Activated T-helper 1 cell treated with anti-CD3 and anti-CD28 coated beads, Interleukin-12 subunit alpha, Interleukin-12 subunit beta, Interleukin-2, Interleukin-4 antibody, amounts not matched to agents 30 ng/mL and 10 ng/mL and 1 ng/mL, durations not matched to agents 14 hours and 24 hours and 36 hours (primary cell): ENCODE data around the gene MAP1S. TPM values are rescaled to one million over a fixed set of nuclear protein-coding genes. Genes with fewer than 3 reads are reported as not detected.
"Not testable (repeated sequence)": the region's sequence is repeated elsewhere in the genome, so short reads cannot be mapped to it uniquely, and the experiment has no call there.

Experiments
- DNase-seq: peaks from one replicate; pipeline ENCODE4 v3.0.0; 2021; ENCODE audit warnings: low spot score
- H3K27ac Mint-ChIP-seq: one replicate; pipeline ENCODE4 v1.8.0; 2021; ENCODE audit warnings: mild to moderate bottlenecking, mixed read lengths
- H3K27me3 Mint-ChIP-seq: one replicate; pipeline ENCODE4 v1.8.0; 2022; ENCODE audit warnings: mild to moderate bottlenecking, moderate library complexity, mixed read lengths; ENCODE audit not compliant: insufficient read depth
- H3K36me3 Mint-ChIP-seq: one replicate; pipeline ENCODE4 v1.8.0; 2021; ENCODE audit warnings: low read depth, mixed read lengths
- H3K4me1 Mint-ChIP-seq: one replicate; pipeline ENCODE4 v1.8.0; 2021; ENCODE audit warnings: low read depth, mixed read lengths
- H3K4me3 Mint-ChIP-seq: one replicate; pipeline ENCODE4 v1.8.0; 2021; ENCODE audit warnings: mild to moderate bottlenecking, moderate library complexity, mixed read lengths
- H3K9me3 Mint-ChIP-seq: one replicate; pipeline ENCODE4 v1.8.0; 2021; ENCODE audit warnings: mixed read lengths
- intact Hi-C: fragments of 100-400 bp; cut with micrococcal nuclease; formaldehyde crosslinking; loops from one replicate; pipeline ENCODE4 v1.15.1; 2024
- total RNA-seq: library from RNA; stranded (reverse); gene quantifications from 2 replicates; pipeline ENCODE4 v1.2.3, GENCODE V29; 2022

The MAP1S gene
- total RNA-seq, 1 donor from 2014 or later: 81.7 TPM

- no peak overlapping the region for H3K4me3 Mint-ChIP-seq
- intact Hi-C loops: loop anchor here (1.0 kb wide), 1 partner anchor 62 kb away; no protein-coding TSS in a partner anchor
These were observed 47.4 kb downstream of the MAP1S start for GRCh38 chr19:17766543-17767131.

DNA sequence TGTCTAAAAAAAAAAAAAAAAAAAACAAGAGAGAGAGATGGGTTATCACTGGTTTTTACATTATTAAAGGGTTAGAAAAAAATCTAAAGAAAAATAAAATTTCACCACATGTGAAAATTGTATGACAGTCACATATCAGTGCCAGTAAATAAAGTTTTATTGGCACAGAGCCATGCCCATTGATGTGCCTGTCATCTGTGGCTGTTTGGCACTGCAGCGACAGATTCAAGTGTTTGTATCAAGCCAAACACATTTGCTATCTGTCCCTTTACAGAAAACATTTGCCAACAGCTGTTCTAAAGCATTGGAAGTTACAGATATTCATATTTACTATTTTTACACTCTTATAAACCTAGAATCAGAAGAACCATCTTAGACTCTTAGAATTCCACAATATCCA lies 48.3 kb downstream of the MAP1S start:
- Mint-ChIP-seq H3K9me3 (no peaks in the 10 kb centered on the region), H3K27me3 (no peaks in the 10 kb centered on the region), H3K27ac (no peak overlapping the region), H3K4me3 (no peak overlapping the region), H3K4me1 (no peaks in the 10 kb centered on the region), H3K36me3 (peaks cover 38% of the 10 kb centered on the region)
- intact Hi-C loops: no loop called here
- no peak for DNase-seq

More at GRCh38 chr19:17766543-17767131, 47.4 kb downstream of the MAP1S start:
- no peaks in the 10 kb centered on the region for H3K4me1 Mint-ChIP-seq
- H3K27me3 Mint-ChIP-seq: no peaks in the 10 kb centered on the region
- peak; percentile 35 for DNase-seq
- no peaks in the 10 kb centered on the region for H3K9me3 Mint-ChIP-seq
- no peak overlapping the region for H3K27ac Mint-ChIP-seq
- H3K36me3 Mint-ChIP-seq: peaks cover 36% of the 10 kb centered on the region

DNA sequence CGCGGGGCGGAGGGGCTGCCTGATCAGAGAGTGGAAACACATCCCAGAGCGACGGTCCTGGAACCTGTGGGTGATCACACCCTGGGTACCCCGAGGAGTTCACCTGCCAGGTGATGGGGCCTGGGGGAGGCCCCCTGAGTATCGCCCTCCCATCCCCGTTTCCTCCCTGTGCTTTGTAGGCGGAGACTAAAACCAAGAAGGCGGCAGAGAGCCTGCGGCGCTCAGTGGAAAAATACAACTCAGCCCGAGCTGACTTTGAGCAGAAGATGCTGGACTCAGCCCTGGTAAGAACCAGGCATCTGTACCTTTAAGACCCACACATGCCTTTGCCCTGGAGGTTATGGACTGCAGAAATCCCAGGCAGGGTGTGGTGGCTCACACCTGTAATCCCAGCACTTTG lies 51.3 kb downstream of the MAP1S start:
- Mint-ChIP-seq H3K9me3 (no peaks in the 10 kb centered on the region), H3K36me3 (peaks cover 37% of the 10 kb centered on the region), H3K4me3 (no peak overlapping the region), H3K27ac (no peak overlapping the region), H3K27me3 (no peaks in the 10 kb centered on the region), H3K4me1 (no peaks in the 10 kb centered on the region)
- DNase-seq: no peak
- intact Hi-C loops: no loop called here

GRCh38 chr19:17772172-17772571 lies 52.9 kb downstream of the MAP1S start:
- Mint-ChIP-seq H3K4me3 (no peak overlapping the region), H3K4me1 (peaks cover 6% of the 10 kb centered on the region), H3K36me3 (peaks cover 34% of the 10 kb centered on the region), H3K27ac (no peak overlapping the region), H3K27me3 (no peaks in the 10 kb centered on the region), H3K9me3 (no peaks in the 10 kb centered on the region)
- intact Hi-C loops: no loop called here
- DNase-seq: no peak

DNA sequence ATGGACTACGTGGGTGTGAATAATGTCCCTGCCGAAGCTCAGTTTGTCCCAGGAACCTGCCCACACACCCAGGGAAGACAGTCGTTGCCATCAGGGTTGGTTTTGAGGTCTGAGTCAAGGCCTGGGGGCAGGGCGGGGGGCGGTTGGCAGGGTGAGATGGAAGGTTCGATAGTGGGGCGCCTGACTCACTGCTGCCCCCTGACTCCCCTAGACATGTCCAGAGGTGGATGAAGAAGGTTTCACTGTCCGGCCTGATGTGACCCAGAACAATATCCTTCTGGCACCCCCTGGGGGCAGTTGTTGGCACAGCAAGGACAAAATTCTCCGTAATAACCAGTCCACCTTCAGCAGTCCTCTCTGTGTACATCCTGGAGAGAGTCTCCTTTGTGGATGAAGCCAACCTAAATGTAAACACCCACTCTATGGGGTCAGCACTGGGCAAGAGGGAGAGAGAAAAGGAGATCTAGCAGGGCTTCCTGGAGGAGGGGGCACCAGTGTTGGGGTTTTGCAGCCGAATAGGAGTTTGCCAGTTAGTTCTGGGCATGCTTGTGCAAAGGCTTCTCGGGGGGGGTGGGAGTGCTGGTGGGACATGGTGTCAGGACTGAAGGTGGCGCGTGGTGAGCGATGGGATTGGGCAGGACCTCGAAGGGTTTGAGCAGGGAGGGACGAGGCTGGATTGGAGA lies 56.1 kb downstream of the MAP1S start:
- intact Hi-C loops: loop anchor here (2.0 kb wide), 1 partner anchor 71 kb away; no protein-coding TSS in a partner anchor
- no peak for DNase-seq
- no peak overlapping the region for H3K4me3 Mint-ChIP-seq
- peaks cover 6% of the 10 kb centered on the region for H3K4me1 Mint-ChIP-seq
- peak overlapping the region; percentile 5 for H3K27ac Mint-ChIP-seq
- H3K9me3 Mint-ChIP-seq: no peaks in the 10 kb centered on the region
- H3K27me3 Mint-ChIP-seq: no peaks in the 10 kb centered on the region
- peaks cover 32% of the 10 kb centered on the region for H3K36me3 Mint-ChIP-seq

DNA sequence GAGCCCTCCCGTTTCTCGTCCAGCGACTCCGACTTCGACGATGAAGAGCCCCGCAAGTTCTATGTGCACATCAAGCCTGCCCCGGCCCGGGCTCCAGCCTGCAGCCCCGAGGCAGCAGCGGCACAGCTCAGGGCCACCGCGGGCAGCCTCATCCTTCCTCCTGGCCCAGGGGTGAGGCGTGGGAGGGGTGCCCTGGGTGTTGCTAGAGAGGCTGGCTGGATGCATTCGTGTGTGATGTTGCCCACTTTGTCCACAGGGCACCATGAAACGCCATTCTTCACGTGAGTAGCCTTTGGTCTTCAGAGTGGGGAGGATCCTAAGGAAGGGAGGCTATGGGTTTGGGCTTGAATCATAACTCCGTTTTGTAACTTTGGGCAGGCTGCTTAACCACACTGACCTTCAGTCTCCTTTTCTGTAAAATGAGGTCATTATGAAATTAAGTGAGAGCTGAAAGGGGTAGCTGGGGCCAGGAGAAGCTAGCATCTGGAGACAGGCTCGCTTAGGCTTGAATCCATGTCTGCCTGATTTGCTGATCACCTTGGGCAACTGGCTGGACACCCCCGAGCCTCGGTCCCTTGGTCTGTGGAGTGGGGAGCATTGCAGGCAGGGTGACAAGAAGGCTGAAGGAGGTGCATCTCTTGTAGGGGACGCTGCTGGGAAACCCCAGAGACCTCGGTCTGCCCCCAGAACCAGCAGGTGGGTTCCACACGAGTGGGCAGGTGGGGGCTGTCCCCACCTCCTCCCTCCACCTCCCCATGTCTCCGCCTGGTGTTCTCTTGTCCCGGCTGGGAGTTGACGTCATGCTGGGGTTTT lies 56.9 kb downstream of the MAP1S start:
- H3K27me3 Mint-ChIP-seq: no peaks in the 10 kb centered on the region
- no peaks in the 10 kb centered on the region for H3K9me3 Mint-ChIP-seq
- H3K4me1 Mint-ChIP-seq: peaks cover 6% of the 10 kb centered on the region
- peak overlapping the region; percentile 79 for H3K27ac Mint-ChIP-seq
- DNase-seq: no peak
- H3K4me3 Mint-ChIP-seq: no peak overlapping the region
- intact Hi-C loops: loop anchor here (2.0 kb wide), 1 partner anchor 71 kb away; no protein-coding TSS in a partner anchor
- peaks cover 30% of the 10 kb centered on the region for H3K36me3 Mint-ChIP-seq

- peaks cover 29% of the 10 kb centered on the region for H3K36me3 Mint-ChIP-seq
- H3K4me1 Mint-ChIP-seq, H3K27ac Mint-ChIP-seq, intact Hi-C loops, H3K9me3 Mint-ChIP-seq, DNase-seq, H3K4me3 Mint-ChIP-seq, H3K27me3 Mint-ChIP-seq: not testable (repeated sequence)
These were observed 58.6 kb downstream of the MAP1S start for GRCh38 chr19:17777840-17778239.

DNA sequence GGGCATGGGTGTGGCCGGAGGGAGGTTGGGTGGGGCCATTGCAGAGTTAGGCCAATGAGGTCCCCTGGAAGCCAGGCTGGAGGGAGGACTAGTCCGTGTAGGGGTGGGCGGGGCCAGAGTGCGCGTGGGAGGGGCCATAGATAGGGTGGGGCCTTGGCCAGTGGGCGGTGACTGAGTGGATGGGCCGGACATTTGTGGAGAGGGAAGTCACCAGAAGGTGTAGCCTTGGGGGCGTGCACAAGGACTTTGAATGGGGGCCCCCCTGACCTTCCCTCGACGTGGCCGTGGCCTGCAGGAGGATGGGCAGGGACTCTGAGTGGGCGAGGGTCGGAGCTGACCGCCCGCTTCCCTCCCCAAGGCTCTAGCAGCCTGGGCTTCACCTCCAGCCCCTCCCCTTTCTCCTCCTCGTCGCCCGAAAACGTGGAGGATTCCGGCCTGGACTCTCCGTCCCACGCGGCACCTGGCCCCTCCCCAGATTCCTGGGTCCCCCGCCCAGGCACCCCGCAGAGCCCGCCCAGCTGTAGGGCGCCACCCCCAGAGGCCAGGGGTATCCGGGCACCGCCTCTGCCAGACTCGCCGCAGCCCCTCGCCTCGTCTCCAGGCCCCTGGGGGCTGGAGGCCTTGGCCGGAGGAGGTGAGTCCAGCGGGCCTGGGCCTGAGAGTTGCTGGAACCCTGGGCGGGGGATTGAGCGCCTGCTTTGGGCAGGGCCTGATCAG lies 59.1 kb downstream of the MAP1S start:
- H3K9me3 Mint-ChIP-seq: no peaks in the 10 kb centered on the region
- H3K27ac Mint-ChIP-seq: no peak overlapping the region
- intact Hi-C loops: no loop called here
- H3K27me3 Mint-ChIP-seq: no peaks in the 10 kb centered on the region
- DNase-seq: peak; percentile 30
- no peak overlapping the region for H3K4me3 Mint-ChIP-seq
- peaks cover 6% of the 10 kb centered on the region for H3K4me1 Mint-ChIP-seq
- H3K36me3 Mint-ChIP-seq: peaks cover 23% of the 10 kb centered on the region

DNA sequence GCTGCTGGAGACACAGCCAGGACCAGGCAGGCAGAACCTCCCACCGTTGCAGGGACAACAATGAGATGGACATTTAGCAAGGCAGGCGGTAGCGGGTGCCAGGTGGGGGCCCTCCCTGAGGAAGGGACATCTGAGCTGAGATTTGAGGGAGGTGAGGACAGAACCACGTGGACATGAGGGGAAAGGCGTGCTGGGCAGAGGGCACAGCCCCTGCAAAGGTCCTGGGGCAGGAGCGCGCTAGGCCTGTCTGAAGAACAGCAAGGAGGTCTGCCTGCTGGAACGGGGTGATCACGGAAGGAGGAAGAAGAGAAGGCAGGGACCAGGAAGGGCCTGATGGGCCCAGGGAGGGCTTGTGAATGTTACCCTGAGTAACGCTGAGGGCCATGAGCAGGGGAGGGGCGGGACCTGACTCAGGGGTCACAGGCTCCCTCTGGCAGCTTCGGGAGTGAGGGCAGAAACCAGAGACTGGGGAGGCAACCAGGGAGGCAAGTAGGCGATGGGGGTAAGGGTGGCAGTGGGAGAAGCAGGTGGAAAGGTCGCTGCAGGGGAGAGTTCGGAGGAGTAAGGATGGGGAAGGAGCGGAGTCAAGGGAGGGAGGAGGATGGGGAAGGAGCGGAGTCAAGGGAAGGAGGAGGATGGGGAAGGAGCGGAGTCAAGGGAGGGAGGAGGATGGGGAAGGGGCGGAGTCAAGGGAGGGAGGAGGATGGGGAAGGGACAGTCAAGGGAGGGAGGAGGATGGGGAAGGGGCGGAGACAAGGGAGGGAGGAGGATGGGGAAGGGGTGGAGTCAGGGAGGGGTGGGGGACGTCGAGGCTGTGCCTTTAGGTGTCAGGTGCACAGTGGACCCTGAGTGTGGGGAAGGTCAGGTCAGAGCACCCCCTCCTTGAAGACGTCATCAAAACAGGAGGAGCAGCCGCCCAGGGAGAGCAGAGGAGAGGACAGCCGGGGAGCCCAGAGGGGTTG lies 60.0 kb downstream of the MAP1S start:
- no peaks in the 10 kb centered on the region for H3K27me3 Mint-ChIP-seq
- no peaks in the 10 kb centered on the region for H3K9me3 Mint-ChIP-seq
- H3K27ac Mint-ChIP-seq: no peak overlapping the region
- intact Hi-C loops: no loop called here
- H3K4me1 Mint-ChIP-seq: peaks cover 9% of the 10 kb centered on the region
- H3K4me3 Mint-ChIP-seq: no peak overlapping the region
- no peak for DNase-seq
- peaks cover 22% of the 10 kb centered on the region for H3K36me3 Mint-ChIP-seq

- Mint-ChIP-seq H3K36me3 (peaks cover 23% of the 10 kb centered on the region), H3K27ac (no peak overlapping the region), H3K9me3 (no peaks in the 10 kb centered on the region), H3K4me1 (peaks cover 13% of the 10 kb centered on the region), H3K27me3 (no peaks in the 10 kb centered on the region), H3K4me3 (no peak overlapping the region)
- no peak for DNase-seq
- intact Hi-C loops: no loop called here
These were observed 61.5 kb downstream of the MAP1S start for GRCh38 chr19:17780781-17781180.

GRCh38 chr19:17783721-17784120 lies 64.4 kb downstream of the MAP1S start:
- not testable (repeated sequence) for H3K9me3 Mint-ChIP-seq, H3K27ac Mint-ChIP-seq, H3K4me1 Mint-ChIP-seq, DNase-seq, H3K27me3 Mint-ChIP-seq, H3K4me3 Mint-ChIP-seq
- H3K36me3 Mint-ChIP-seq: peaks cover 34% of the 10 kb centered on the region
- intact Hi-C loops: loop anchor here (1.0 to 2.0 kb wide), 4 partner anchors 36 to 79 kb away; partner anchors contain the start of gene MAP1S
